Skin of body (tissue), 2 donors: ENCODE results near the gene SLC19A1. TPM values are rescaled to one million over a fixed set of nuclear protein-coding genes. Genes with fewer than 3 reads are reported as not detected.

Experiments
- DNase-seq: peaks from one replicate; lab custom pipeline; 2025; lab: John Stamatoyannopoulos, UW
- total RNA-seq: library from RNA; depleted of rRNA; stranded (reverse); fragments of >200 nt; gene quantifications from one replicate; pipeline ENCODE4 v1.2.3, GENCODE V29; 2014

SLC19A1 gene
- total RNA-seq, 1 donor from 2014 or later = 7.7 TPM

- no peak for DNase-seq
Observed at GRCh38 chr21:45494135-45494850, 47.9 kb downstream of the SLC19A1 start.

- no peak for DNase-seq
Observed at GRCh38 chr21:45493401-45494001, 48.7 kb downstream of the SLC19A1 start.

- DNase-seq = no peak
Observed at GRCh38 chr21:45492765-45493164, 49.5 kb downstream of the SLC19A1 start.

DNA sequence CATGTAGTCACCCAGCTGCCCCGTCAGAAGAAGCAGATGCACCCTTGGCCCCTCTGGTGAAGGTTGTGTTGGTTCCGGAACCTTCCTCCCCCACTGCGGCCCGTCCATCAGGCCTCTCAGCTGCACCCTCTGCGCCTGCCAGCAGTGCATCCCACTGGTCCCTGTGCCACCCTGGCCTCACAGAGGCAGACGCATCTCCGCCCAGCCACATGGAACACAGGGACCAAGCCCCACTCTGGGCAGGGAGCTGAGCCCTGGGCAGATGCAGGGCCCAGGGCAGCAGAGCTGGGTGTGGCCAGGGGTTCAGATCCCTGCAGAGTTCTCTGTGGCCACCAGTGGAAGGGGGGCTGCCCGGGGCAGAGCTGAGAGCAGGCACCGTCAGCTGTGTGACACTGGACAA is 50.6 kb downstream of the SLC19A1 start:
- no peak for DNase-seq

DNA sequence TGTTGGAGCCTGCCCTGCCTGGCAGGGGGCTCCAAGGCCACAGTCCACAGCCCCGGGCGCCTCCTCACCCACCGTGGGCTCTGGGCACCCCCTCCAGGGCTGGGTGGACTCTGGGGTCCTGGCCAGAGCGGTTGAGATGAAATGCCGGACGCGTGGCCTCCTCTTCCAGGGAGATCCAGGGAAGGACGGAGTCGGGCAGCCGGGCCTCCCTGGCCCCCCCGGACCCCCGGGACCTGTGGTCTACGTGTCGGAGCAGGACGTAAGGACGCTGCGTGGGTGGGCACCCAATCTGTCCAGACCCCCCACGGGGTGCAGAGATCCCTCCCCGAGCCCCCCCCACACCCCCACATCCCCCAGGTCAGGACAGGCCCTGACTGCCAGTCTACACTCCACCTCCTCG is 51.2 kb downstream of the SLC19A1 start:
- DNase-seq = no peak

DNA sequence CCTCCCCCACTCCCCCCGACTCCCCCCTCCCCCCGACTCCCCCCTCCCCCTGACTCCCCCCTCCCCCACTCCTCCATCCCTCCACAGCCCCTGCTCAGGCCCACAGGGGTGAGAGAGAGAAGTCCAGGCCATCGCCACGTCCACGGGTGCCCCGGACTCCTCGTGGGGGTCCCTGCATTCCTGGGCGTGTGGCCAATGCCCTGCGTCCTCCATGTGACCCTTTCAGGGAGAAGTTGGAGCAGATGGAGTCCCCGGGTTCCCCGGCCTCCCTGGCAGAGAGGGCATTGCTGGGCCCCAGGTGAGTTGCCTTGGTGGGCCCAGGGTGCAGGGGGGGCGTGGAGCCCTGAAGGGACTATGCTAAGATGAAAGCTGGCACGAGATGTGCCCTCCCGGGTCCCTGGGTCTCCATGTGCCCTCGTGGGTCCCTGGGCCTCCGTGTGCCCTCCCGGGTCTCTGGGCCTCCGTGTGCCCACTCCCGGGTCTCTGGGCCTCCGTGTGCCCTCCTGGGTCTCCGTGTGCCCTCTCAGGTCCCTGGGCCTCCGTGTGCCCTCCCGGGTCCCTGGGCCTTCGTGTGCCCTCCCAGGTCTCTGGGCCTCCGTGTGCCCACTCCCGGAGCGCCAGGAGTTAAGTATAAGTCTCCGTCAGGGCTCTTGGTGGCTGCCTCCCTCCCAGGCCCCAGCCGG is 52.0 kb downstream of the SLC19A1 start:
- DNase-seq = no peak

DNA sequence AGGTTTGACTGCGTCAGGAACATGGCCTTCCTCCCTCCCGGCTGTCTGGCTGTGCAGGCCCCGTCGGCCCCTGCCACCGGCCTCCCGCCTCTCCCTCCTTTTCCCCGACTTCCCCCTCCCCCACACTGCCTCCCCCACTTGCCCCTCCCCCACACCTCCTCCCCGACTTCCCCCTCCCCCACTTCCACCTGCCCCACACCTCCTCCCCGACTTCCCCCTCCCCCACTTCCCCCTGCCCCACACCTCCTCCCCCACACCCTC is 52.6 kb downstream of the SLC19A1 start:
- DNase-seq = no peak

DNA sequence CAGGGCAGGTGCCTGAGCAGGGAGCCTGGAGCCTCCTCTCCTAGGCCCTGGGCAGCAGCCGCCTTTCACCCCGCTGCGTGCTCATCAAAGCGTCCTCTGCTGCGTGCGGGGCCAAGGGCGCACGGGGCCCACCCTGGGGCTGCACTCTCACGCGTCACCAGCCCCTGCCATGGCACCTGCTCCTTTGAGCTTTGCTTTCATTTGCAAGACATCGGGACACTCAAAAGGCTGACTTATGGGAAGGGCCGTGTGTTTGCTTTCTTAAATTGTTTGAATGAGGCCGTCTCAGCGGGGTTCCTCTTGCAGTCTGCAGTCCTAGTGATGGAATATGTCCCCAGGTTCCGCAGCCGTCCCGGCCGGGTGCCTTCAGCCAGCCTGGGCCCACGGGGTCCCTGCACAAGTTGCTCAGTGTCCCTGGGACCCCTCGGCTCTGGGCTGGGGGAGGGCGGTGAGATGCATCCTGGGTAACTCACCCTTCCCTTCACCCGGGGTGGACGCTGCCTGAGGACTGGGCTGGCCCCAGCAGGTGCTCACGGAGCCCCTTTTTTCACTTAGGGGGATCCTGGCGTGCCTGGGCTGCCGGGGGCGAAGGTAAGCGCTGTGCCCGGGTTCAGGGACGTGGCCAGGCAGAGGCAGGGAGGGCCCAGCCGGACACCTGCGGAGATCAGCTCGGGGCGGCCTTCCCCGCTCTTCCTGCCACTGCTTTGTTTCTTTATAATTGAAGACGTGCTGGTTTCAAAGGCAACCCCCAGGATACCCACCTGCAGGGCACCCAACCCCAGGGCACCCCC is 53.1 kb downstream of the SLC19A1 start:
- no peak for DNase-seq

GRCh38 chr21:45487891-45488600 is 54.2 kb downstream of the SLC19A1 start:
- no peak for DNase-seq

- no peak for DNase-seq
Observed at GRCh38 chr21:45487161-45487806, 55.0 kb downstream of the SLC19A1 start.

DNA sequence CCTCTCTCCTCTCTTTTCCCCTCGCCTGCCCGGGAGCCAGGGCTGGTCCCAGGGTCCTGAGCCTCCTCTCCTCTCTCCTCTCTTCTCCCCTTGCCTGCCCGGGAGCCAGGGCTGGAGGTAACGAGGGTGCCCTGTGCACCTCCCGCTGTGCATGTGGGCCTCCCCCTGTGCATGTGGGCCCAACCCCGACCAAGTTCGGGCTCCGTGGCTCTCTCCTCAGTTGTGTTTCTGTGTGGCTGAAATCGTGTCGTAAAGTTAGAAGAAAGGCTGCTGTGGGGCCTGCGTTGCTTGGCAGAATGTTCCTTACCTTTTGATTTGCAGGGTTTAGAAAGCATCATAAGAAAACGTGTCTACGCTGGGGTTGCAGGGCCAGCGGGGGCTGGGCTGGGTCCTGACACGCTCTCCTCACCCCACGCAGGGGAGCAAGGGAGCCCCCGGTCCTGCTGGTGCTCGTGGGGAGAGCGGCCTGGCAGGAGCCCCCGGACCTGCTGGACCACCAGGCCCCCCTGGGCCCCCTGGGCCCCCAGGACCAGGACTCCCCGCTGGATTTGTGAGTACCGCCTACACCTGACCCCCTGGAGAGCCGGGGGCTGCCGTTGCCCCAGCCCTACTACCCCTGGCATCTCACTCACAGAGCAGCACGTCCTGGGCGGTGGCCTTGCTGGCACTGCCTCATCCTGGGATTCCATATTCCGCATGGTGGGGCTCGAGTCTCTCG is 55.6 kb downstream of the SLC19A1 start:
- DNase-seq = no peak

DNA sequence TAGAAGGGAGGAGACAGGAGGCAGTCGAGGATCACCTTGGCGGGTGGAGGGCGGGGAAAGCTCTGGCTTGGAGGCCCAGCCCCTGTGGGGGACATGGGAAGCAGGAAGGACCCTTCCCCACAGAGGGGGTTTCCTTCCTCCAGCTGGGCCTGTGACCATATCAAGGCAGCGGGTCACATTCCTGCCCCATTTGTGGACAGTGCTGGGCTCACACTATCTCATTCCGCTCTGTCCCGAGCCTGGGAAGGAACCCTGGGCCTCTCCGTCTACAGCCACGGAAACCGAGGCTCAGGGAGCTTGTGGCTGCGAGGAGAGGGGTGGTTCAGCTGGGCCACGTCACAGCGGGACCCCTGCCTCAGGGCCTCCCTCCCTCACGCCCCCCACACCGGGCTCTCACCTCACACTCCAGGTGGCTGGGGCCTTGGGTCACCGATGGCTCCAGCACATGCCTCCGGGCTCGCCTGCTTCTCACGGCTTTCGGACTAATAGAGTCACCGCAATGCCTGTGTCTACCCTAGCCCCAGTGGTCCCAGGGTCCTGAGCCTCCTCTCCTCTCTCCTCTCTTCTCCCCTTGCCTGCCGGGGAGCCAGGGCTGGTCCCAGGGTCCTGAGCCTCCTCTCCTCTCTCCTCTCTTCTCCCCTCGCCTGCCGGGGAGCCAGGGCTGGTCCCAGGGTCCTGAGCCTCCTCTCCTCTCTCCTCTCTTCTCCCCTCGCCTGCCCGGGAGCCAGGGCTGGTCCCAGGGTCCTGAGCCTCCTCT is 56.4 kb downstream of the SLC19A1 start:
- no peak for DNase-seq

- no peak for DNase-seq
Observed at GRCh38 chr21:45484318-45484717, 57.9 kb downstream of the SLC19A1 start.

- no peak for DNase-seq
Observed at GRCh38 chr21:45482899-45483821, 59.1 kb downstream of the SLC19A1 start.

DNA sequence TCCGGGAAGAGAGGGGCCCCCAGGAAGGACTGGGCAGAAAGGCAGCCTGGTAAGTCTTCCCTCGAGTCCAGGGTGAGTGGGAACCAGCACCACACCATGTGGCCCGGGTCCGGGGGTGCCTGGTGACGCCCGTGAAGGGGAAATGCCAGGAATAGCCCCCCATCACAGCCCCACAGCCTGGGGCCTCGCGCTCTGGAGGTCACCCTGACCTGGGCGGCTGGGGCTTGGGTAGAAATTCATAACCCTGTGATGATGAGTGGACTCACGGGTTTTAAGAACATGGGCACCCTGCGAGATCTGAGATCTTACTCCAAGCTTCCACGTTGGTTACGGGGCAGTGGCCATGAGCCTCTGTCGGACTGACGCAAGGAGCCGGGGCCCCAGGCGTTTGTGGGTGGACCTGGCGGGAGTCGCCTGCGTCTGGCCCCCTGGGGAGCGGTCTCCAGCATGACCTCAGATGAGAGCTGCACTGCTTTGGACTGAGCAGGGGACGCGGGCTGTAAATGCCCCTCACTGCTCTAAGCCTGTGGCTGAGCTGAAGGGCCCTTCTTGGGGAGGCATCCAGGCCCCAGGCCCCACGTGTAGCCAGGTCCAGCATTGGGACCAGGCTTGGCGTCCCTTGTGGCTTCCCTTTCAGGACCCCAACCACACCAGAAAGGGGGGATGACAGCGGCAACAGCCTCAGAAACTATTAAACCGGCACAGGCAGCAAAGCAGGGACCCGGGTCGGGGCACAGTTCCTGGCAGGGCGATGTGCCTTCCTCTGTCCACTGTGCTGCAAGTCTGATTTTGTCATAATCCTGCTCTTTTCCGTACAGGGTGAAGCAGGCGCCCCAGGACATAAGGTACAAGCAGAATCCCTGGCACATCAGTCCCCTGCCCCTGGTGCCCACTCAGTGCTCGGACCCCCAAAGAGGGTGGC is 60.0 kb downstream of the SLC19A1 start:
- DNase-seq = no peak

DNA sequence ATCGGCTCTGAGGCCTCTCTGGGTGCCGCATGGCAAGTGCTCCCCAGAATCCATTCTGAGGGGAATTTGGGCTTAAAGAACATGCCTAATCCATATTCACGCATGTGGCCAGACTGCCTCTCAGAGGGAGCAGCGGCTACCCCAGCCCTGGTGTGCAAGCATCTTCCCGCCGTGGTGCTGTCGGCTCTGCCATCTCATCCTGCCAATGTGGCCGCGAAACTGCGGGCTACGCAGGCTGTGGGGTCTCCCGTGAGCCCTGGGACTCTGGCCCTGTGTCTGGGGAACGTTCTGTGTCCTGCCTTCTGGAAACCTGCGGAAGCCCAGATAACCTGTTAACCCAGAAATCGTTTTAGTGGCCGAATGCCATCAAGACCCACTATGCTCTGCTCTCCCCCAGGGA is 60.7 kb downstream of the SLC19A1 start:
- DNase-seq = no peak

- DNase-seq = no peak
Observed at GRCh38 chr21:45480701-45481500, 61.3 kb downstream of the SLC19A1 start.
